ENCODE results near the gene MRPL23. TPM values are rescaled to one million over a fixed set of nuclear protein-coding genes. Genes with fewer than 3 reads are reported as not detected.
"Not testable (repeated sequence)": the region's sequence is repeated elsewhere in the genome, so short reads cannot be mapped to it uniquely, and the experiment has no call there.

The MRPL23 gene
- total and polyA plus RNA-seq, 3 donors from 2014 or later, result 50.0 to 109 (median 92.1) TPM

GRCh38 chr11:1939006-1939625 lies 8.0 kb upstream of the MRPL23 start:
- DNase-seq, result no peak
- Histone ChIP-seq H3K4me3 (no peak overlapping the region), H3K9me3 (no peaks in the 10 kb centered on the region), H3K4me1 (peaks cover 12% of the 10 kb centered on the region), H3K36me3 (ENCODE audit: low read depth, missing control alignments) (no peaks in the 10 kb centered on the region), H3K27ac (peak overlapping the region in 1 of 2 donors; percentile 35), H3K27me3 (no peaks in the 10 kb centered on the region)
- TF ChIP-seq POLR2A (IDR thresholded peaks at IDR 0.05) (no peak), CTCF (IDR thresholded peaks at IDR 0.05) (no peak)
- 33 to 36% methylated on average over 22 to 23 of the region's 23 CpGs for WGBS, 2 donors
- intact Hi-C loops (cut with DNase I; ENCODE audit: low total_unique reads), result no loop called here

- peaks cover 12% of the 10 kb centered on the region for H3K4me1 ChIP-seq
- WGBS, 2 donors, result 82 to 83% methylated on average over 1 of the region's 1 CpG
- not testable (repeated sequence) for DNase-seq; H3K27me3 ChIP-seq; H3K4me3 ChIP-seq; H3K27ac ChIP-seq; H3K9me3 ChIP-seq; H3K36me3 ChIP-seq (ENCODE audit: low read depth, missing control alignments)
- intact Hi-C loops (cut with DNase I; ENCODE audit: low total_unique reads), result loop anchor here (5.0 kb wide), 1 partner anchor 42 kb away; no protein-coding TSS in a partner anchor
These were observed 7.3 kb upstream of the MRPL23 start for GRCh38 chr11:1939788-1940187.

GRCh38 chr11:1942558-1943260 lies 4.4 kb upstream of the MRPL23 start:
- Histone ChIP-seq H3K27ac (no peak overlapping the region), H3K36me3 (ENCODE audit: low read depth, missing control alignments) (no peaks in the 10 kb centered on the region), H3K4me1 (peaks cover 12% of the 10 kb centered on the region), H3K4me3 (no peak overlapping the region), H3K27me3 (no peaks in the 10 kb centered on the region), H3K9me3 (no peaks in the 10 kb centered on the region)
- intact Hi-C loops (cut with DNase I; ENCODE audit: low total_unique reads), result loop anchor here (5.0 kb wide), 1 partner anchor 45 kb away; no protein-coding TSS in a partner anchor
- WGBS, 2 donors, result 84 to 89% methylated on average over 7 to 10 of the region's 10 CpGs
- DNase-seq, result no peak
- no peak for TF ChIP-seq CTCF (IDR thresholded peaks at IDR 0.05)

GRCh38 chr11:1943576-1943975 lies 3.6 kb upstream of the MRPL23 start:
- no peak for DNase-seq
- Histone ChIP-seq H3K27me3 (no peaks in the 10 kb centered on the region), H3K36me3 (ENCODE audit: low read depth, missing control alignments) (no peaks in the 10 kb centered on the region), H3K4me3 (no peak overlapping the region), H3K27ac (no peak overlapping the region), H3K9me3 (no peaks in the 10 kb centered on the region), H3K4me1 (peaks cover 7% of the 10 kb centered on the region)
- intact Hi-C loops (cut with DNase I; ENCODE audit: low total_unique reads), result loop anchor here (5.0 kb wide), 1 partner anchor 46 kb away; no protein-coding TSS in a partner anchor
- WGBS, 2 donors, result 82 to 83% methylated on average over 9 to 15 of the region's 15 CpGs
- TF ChIP-seq POLR2A (IDR thresholded peaks at IDR 0.05), result no peak
- TF ChIP-seq CTCF (IDR thresholded peaks at IDR 0.05), result no peak

- TF ChIP-seq POLR2A (IDR thresholded peaks at IDR 0.05), result no peak
- no peak for TF ChIP-seq CTCF (IDR thresholded peaks at IDR 0.05)
- 66 to 70% methylated on average over 9 of the region's 9 CpGs for WGBS, 2 donors
- no peaks in the 10 kb centered on the region for H3K36me3 ChIP-seq (ENCODE audit: low read depth, missing control alignments)
- DNase-seq, result no peak
- H3K27me3 ChIP-seq, result no peaks in the 10 kb centered on the region
- H3K9me3 ChIP-seq, result no peaks in the 10 kb centered on the region
- no peak overlapping the region for H3K4me3 ChIP-seq
- peaks cover 2% of the 10 kb centered on the region for H3K4me1 ChIP-seq
- intact Hi-C loops (cut with DNase I; ENCODE audit: low total_unique reads), result loop anchor here (5.0 kb wide), 1 partner anchor 47 kb away; no protein-coding TSS in a partner anchor
- no peak overlapping the region for H3K27ac ChIP-seq
These were observed 3.2 kb upstream of the MRPL23 start for GRCh38 chr11:1943977-1944376.

Measured in testis (tissue), 3 donors.